Neutrophil (primary cell): ENCODE results near the gene RABGAP1.

Source experiments
- H3K27ac ChIP-seq: fragments of 200-600 bp; sonication (generic); 2 replicates; pipeline ENCODE4 v1.5.1; 2016; ENCODE audit warnings: mild to moderate bottlenecking, moderate library complexity
- H3K27me3 ChIP-seq: fragments of 200-600 bp; sonication (generic); 2 replicates; pipeline ENCODE4 v1.6.0; 2016; ENCODE audit warnings: mild to moderate bottlenecking
- H3K36me3 ChIP-seq: fragments of 200-600 bp; sonication (generic); 2 replicates; pipeline ENCODE4 v1.5.1; 2017
- H3K4me1 ChIP-seq, 2 experiments: fragments of 200-600 bp in 1 of 2; sonication (generic) in 1 of 2; 1 replicate in 1 of 2; 2 replicates in 1 of 2; pipeline versions ENCODE4 v1.5.1 to v1.6.1; 2013 to 2016; ENCODE audit warnings: low read depth in 1 of 2, low read length in 1 of 2, mild to moderate bottlenecking in 1 of 2, moderate library complexity in 1 of 2; ENCODE audit not compliant: control insufficient read depth in 1 of 2, insufficient read depth in 1 of 2
- H3K4me3 ChIP-seq, 2 experiments: fragments of 200-600 bp in 1 of 2; sonication (generic) in 1 of 2; 1 replicate in 1 of 2; 2 replicates in 1 of 2; pipeline ENCODE4 v1.5.1; 2013 to 2016; ENCODE audit warnings: low read depth in 1 of 2, low read length in 1 of 2, mild to moderate bottlenecking in 1 of 2, moderate library complexity in 1 of 2
- H3K9me3 ChIP-seq: fragments of 200-600 bp; sonication (generic); 2 replicates; pipeline ENCODE4 v1.5.1; 2016
- CTCF ChIP-seq: fragments of 200-600 bp; sonication (generic); IDR thresholded peaks from 2 replicates; pipeline ENCODE4 v1.5.1; 2016; ENCODE audit warnings: antibody characterized with exemption

RABGAP1 gene

GRCh38 chr9:122939601-122940000 lies 1.2 kb upstream of the RABGAP1 start:
- peak overlapping the region; percentile 90 for H3K27ac ChIP-seq
- H3K36me3 ChIP-seq, result peaks cover 20% of the 10 kb centered on the region
- no peak overlapping the region for H3K4me3 ChIP-seq
- H3K9me3 ChIP-seq, result no peaks in the 10 kb centered on the region
- TF ChIP-seq CTCF, result no peak
- peaks cover 18 to 21% of the 10 kb centered on the region in 2 experiments for H3K4me1 ChIP-seq
- H3K27me3 ChIP-seq, result no peaks in the 10 kb centered on the region

- Histone ChIP-seq H3K9me3 (no peaks in the 10 kb centered on the region), H3K4me3 (peak overlapping the region; percentile 85 to 96), H3K4me1 (peaks cover 18 to 21% of the 10 kb centered on the region in 2 experiments), H3K36me3 (peaks cover 20% of the 10 kb centered on the region), H3K27me3 (no peaks in the 10 kb centered on the region), H3K27ac (peak overlapping the region; percentile 90)
- TF ChIP-seq CTCF, result no peak
These were observed 419 bp upstream of the RABGAP1 start for GRCh38 chr9:122940454-122940748.

GRCh38 chr9:122941582-122942234 lies 888 bp downstream of the RABGAP1 start:
- H3K27ac ChIP-seq, result peak overlapping the region; percentile 90
- peaks cover 18 to 21% of the 10 kb centered on the region in 2 experiments for H3K4me1 ChIP-seq
- H3K9me3 ChIP-seq, result no peaks in the 10 kb centered on the region
- TF ChIP-seq CTCF, result no peak
- H3K4me3 ChIP-seq, result peak overlapping the region; percentile 85 to 96
- H3K27me3 ChIP-seq, result no peaks in the 10 kb centered on the region
- H3K36me3 ChIP-seq, result peaks cover 15% of the 10 kb centered on the region

GRCh38 chr9:122944960-122945888 lies 4.4 kb downstream of the RABGAP1 start:
- Histone ChIP-seq H3K36me3 (no peaks in the 10 kb centered on the region), H3K9me3 (no peaks in the 10 kb centered on the region), H3K27me3 (no peaks in the 10 kb centered on the region), H3K4me3 (no peak overlapping the region), H3K4me1 (peaks cover 16 to 18% of the 10 kb centered on the region in 2 experiments), H3K27ac (no peak overlapping the region)
- no peak for TF ChIP-seq CTCF

GRCh38 chr9:122946461-122947005 lies 5.7 kb downstream of the RABGAP1 start:
- H3K27me3 ChIP-seq, result no peaks in the 10 kb centered on the region
- no peaks in the 10 kb centered on the region for H3K9me3 ChIP-seq
- H3K4me3 ChIP-seq, result no peak overlapping the region
- H3K27ac ChIP-seq, result no peak overlapping the region
- no peak for TF ChIP-seq CTCF
- H3K4me1 ChIP-seq, result peaks cover 6 to 8% of the 10 kb centered on the region in 2 experiments
- no peaks in the 10 kb centered on the region for H3K36me3 ChIP-seq
